NCI-H2081 treated with DMSO at 0.1 percent for 48 hours (cell line): ENCODE data around the gene OSGIN1.

ENCODE experiments used
- DNase-seq: peaks from one replicate; lab custom pipeline; 2025; lab: John Stamatoyannopoulos, UW

Gene OSGIN1, protein sequence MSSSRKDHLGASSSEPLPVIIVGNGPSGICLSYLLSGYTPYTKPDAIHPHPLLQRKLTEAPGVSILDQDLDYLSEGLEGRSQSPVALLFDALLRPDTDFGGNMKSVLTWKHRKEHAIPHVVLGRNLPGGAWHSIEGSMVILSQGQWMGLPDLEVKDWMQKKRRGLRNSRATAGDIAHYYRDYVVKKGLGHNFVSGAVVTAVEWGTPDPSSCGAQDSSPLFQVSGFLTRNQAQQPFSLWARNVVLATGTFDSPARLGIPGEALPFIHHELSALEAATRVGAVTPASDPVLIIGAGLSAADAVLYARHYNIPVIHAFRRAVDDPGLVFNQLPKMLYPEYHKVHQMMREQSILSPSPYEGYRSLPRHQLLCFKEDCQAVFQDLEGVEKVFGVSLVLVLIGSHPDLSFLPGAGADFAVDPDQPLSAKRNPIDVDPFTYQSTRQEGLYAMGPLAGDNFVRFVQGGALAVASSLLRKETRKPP

DNA sequence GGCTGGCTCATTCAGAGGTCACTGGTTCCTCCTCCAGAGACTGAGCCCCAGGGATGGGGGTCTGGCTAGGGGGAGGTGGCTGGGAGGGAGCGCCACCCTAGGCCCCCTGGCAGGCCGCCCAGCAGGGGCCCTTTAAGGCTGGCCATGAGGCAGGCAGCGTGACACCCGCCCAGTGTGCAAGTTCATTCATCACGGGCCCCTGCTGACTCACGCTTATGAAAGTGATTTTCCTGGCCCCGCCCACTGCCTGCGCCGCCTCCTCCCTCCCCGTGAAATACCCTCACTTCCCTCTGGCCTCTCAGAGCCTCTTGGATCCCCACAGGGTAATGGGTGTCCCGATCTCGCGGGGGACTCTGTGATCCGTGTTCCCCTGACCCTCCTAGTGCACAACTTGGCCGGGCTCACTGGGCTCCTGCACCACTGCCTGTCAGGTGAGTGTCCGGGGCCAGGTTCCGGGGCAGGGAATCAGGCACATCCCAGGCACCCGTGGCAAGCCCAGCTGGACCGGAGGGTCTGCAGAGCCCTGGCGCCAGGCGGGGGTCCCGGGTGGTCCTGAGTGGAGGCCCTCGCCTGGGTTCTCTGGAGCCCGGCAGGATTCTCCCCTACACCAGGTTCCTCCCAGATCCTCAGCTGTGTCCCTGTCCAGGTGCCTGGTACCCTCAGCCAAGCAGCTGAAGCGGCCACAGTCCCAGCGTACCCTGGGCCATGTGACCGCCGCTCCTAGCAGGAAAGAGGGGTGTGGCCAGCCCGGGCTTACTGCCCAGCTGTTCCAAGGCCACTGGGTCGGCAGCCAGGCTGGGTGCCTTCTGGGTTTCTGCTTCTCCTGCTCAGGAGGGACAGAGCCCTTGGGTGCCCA, at the start of gene OSGIN1:
Gene OSGIN1, plus strand, starts transcription at position 301 of the 856 bp plus-strand sequence. CDS start 4,432 bp downstream, outside the sequence.
- no peak for DNase-seq

- no peak for DNase-seq
These were observed 49.3 kb upstream of the OSGIN1 start for GRCh38 chr16:83903751-83904150.

DNA sequence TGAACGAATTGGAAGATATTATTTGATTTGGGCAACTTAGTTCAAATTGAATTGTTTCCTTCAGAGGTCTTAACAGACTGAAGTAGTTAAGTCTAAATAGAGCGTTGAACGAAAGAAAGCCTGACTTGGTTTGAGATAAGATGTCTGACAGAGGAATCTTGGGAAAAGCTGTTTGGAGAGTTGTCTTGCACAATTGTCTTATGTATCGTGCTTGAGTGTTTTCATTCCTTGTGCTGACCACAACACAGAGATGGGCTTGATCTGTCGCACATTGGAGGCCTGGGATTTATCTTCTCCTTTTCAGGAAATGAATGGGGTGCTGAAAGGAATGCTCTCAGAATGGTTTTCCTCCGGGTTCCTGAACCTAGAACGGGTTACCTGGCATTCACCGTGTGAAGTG, 46.4 kb upstream of the OSGIN1 start:
- no peak for DNase-seq

DNA sequence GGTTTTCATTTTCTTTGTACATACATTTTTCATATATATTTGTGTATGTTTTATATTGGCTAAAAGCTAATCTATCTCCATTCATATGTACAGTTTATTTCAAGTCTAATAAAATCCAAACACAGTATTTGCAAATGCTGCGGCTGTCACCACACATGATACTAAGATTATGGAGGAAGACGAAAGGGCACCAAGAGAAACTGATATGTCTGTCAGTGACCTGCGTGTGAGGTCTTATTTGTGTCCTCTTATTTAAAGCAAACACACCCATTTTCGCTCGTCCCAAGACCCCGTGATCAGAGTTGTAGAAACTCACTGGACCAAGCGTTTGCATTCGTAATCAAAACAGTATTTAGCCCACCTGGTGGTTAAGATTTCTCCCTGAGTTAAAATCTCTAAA, 45.9 kb upstream of the OSGIN1 start:
- DNase-seq: no peak

GRCh38 chr16:83907631-83908250, 45.3 kb upstream of the OSGIN1 start:
- no peak for DNase-seq

GRCh38 chr16:83908798-83909197, 44.2 kb upstream of the OSGIN1 start:
- no peak for DNase-seq

GRCh38 chr16:83911290-83911689, 41.8 kb upstream of the OSGIN1 start:
- no peak for DNase-seq

GRCh38 chr16:83912519-83913244, 40.4 kb upstream of the OSGIN1 start:
- no peak for DNase-seq

GRCh38 chr16:83913245-83913633, 39.8 kb upstream of the OSGIN1 start:
- DNase-seq: no peak

GRCh38 chr16:83914091-83914710, 38.8 kb upstream of the OSGIN1 start:
- no peak for DNase-seq

GRCh38 chr16:83915081-83915480, 38.0 kb upstream of the OSGIN1 start:
- DNase-seq: no peak

DNA sequence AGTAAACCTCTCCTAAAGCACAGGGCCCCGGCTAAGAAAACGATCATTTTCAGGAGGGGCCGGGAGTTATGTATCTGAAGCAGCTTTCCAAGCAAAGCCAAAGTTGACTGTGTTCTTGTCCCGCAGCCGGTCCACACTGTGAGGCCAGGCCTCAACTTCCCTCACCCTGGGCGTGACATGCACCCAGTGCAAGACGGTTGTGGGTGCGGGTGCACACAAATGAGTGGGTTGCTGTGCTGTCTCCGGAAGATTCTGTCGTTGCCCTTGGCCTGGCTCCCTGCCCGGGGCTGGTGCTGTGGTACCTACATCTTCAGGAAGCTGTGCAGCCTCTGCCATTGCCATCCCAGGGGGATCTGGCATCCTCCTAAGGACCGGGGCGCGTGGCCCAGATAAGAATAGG, 37.5 kb upstream of the OSGIN1 start:
- no peak for DNase-seq

DNA sequence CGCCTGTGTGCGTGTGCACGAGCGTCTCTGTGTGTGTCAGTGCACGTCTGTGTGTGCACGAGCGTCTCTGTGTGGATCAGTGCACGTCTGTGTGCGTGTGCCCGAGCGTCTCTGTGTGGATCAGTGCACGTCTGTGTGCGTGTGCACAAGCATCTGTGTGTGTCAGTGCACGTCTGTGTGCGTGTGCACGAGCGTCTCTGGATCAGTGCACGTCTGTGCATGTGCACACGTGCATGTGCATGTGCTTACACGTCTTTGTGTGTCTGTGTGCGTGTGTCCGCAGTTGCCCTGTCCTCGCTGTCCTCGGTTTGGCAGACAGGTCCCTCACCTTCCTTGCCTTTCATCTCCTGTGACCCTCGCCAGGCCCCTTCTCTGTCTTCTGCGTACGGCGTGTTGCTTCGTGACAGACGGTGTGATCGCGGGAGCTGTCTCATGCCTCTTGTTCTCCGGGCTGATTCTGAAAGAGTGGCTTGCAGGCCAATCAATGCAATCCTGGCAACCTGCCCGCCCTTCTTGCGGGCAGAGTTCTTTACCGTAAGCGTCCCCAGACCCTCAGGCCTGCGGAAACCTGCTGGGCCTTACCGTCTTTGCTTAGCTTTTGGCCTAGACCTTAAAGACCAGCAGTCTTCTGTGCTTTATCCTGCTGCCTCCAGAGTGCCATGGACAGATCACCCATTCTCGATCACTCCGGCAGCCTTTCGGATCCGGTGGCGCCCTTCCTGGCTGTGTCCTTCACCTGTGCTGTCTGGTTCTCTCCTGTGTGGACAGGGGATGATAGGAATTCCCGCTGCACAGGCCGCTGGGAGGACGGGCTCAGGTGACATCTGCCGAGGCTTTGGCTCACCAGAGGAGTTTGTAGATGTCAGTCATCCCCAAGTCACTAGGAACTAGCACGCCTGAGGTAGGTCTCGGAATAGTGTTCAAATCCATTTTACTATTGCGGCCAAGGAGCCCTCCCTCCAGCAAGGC, 35.6 kb upstream of the OSGIN1 start:
- DNase-seq: no peak

DNA sequence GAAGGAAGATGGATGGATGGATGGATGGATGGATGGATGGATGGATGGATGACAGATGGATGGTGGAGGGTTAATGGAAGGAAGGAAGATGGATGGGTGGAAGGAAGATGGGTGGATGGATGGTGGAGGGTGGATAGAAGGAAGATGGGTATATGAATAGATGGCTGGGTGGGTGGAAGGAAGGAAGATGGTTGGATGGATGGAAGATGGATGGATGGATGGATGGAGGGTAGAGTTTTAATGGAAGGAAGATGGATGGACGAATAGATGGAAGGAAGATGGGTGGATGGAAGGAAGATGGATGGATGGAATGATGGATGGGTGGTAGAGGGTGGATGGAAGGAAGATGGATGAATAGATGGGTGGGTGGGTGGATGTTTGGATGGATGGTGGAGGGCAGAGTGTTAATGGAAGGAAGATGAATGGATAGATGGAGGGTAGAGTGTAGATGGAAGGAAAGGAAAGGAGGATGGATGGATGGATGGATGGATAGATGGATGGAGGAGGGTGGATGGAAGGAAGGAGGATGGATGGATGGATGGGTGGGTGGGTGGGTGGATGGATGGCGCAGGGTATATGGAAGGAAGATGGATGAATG, 32.0 kb upstream of the OSGIN1 start:
- DNase-seq: no peak

- no peak for DNase-seq
These were observed 29.3 kb upstream of the OSGIN1 start for GRCh38 chr16:83923581-83924365.

- no peak for DNase-seq
These were observed 28.4 kb upstream of the OSGIN1 start for GRCh38 chr16:83924686-83925085.

- no peak for DNase-seq
These were observed 27.7 kb upstream of the OSGIN1 start for GRCh38 chr16:83925095-83925905.
